ENCODE measurements around the gene PTPN18.
"Not testable (repeated sequence)": the region's sequence is repeated elsewhere in the genome, so short reads cannot be mapped to it uniquely, and the experiment has no call there.

PTPN18 gene

GRCh38 chr2:130385709-130386108, 29.9 kb downstream of the PTPN18 start:
- DNase-seq = no peak

- DNase-seq = no peak
These were observed 31.2 kb downstream of the PTPN18 start for GRCh38 chr2:130387071-130387400.

- no peak for DNase-seq
These were observed 31.9 kb downstream of the PTPN18 start for GRCh38 chr2:130387804-130388203.

- DNase-seq = no peak
These were observed 32.5 kb downstream of the PTPN18 start for GRCh38 chr2:130388221-130388907.

- DNase-seq = no peak
These were observed 33.5 kb downstream of the PTPN18 start for GRCh38 chr2:130389358-130389757.

- no peak for DNase-seq
These were observed 33.9 kb downstream of the PTPN18 start for GRCh38 chr2:130389783-130390182.

- DNase-seq = peak; percentile 17
These were observed 34.7 kb downstream of the PTPN18 start for GRCh38 chr2:130390460-130391057.

- peak; percentile 76 for DNase-seq
These were observed 35.4 kb downstream of the PTPN18 start for GRCh38 chr2:130391058-130391871.

GRCh38 chr2:130391872-130392670, 36.2 kb downstream of the PTPN18 start:
- DNase-seq = peak; percentile 49

- no peak for DNase-seq
These were observed 37.6 kb downstream of the PTPN18 start for GRCh38 chr2:130393318-130393910.

- DNase-seq = not testable (repeated sequence)
These were observed 50.4 kb downstream of the PTPN18 start for GRCh38 chr2:130406280-130406679.

GRCh38 chr2:130416693-130417092, 60.8 kb downstream of the PTPN18 start:
- DNase-seq = not testable (repeated sequence)

- not testable (repeated sequence) for DNase-seq
These were observed 63.0 kb downstream of the PTPN18 start for GRCh38 chr2:130418845-130419244.
